ENCODE results near the gene PALM3.
A peak's percentile ranks its signal among the peaks of the same experiment; 100 is the strongest.

Gene PALM3

GRCh38 chr19:14089662-14090508 lies 28.0 kb upstream of the PALM3 start:
- peak; percentile 73 for DNase-seq (ENCODE audit: low read depth)

- no peak for DNase-seq (ENCODE audit: low read depth)
Observed at GRCh38 chr19:14089412-14089661, 27.5 kb upstream of the PALM3 start.

- no peak for DNase-seq (ENCODE audit: low read depth)
Observed at GRCh38 chr19:14088634-14089411, 26.9 kb upstream of the PALM3 start.

DNA sequence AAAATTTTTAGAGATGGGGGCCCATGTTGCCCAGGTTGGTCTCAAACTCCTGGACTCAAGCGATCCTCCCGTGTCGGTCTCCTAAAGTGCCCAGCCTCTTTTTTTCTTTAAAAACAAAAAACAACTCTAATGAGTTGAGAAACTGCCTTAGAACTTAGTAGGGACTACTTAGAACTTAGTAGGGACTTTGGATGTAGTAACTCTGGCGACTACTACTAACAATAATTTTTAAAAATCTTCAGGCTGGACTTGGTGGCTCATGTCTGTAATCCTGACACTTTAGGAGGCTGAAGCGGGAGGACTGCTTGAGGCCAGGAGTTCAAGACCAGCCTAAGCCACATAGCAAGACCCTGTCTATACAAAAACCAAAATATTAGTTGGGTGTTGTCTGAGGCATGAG lies 24.2 kb upstream of the PALM3 start:
- no peak for DNase-seq (ENCODE audit: low read depth)

DNA sequence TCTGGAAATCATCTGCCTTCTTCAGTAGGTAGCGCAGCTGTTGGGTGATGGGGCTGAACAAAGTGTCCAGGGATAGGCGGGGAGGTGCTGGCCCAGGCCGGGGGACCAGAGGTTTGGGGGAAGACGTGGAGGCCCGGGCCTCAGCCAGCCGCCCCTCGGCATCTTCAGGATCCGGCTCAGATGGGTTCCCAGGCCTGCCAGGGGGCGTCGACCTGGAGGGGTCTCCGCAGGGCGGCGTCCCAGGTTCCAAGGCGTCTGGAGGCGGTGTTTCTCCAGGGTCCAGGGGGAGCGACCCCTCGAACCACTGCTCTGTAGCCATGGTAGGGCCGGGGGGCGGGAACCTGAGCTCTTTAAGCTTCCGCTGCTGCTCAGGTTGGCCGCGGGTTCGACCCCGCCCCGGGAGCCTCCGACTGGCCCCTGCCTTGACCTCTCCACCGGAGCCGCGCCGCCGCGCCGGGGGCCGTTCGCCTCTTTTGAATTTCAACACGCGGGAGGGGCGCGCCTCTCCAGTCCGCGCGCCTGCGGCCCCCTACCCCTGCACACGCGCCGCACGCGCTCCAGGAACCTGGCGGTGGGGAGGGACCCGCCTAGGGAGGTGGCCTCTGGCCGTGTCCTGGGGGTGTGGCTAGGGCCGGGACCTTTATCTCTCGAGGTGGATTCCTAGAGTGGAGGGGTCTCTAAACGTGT lies 23.6 kb upstream of the PALM3 start, which contains the start of gene C19orf67:
C19orf67 (minus strand) TSS at position 475 of the 687 bp plus-strand sequence; CDS start at position 319, 156 bp downstream.
- DNase-seq (ENCODE audit: low read depth): no peak

DNA sequence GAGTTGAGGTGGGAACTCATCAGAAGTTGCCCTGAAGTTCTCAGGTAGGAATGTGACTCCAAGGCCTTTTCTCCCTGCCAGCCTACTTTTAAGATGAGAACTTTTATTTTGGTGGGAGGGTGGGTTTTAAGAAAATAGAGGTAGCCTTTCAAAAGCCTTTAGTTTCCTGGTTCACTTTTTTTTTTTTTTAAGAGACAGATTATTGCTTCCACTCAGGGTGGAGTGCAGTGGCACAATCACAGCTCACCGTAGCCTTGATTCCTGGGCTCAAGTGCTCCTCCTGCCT lies 20.7 kb upstream of the PALM3 start:
- no peak for DNase-seq (ENCODE audit: low read depth)

DNA sequence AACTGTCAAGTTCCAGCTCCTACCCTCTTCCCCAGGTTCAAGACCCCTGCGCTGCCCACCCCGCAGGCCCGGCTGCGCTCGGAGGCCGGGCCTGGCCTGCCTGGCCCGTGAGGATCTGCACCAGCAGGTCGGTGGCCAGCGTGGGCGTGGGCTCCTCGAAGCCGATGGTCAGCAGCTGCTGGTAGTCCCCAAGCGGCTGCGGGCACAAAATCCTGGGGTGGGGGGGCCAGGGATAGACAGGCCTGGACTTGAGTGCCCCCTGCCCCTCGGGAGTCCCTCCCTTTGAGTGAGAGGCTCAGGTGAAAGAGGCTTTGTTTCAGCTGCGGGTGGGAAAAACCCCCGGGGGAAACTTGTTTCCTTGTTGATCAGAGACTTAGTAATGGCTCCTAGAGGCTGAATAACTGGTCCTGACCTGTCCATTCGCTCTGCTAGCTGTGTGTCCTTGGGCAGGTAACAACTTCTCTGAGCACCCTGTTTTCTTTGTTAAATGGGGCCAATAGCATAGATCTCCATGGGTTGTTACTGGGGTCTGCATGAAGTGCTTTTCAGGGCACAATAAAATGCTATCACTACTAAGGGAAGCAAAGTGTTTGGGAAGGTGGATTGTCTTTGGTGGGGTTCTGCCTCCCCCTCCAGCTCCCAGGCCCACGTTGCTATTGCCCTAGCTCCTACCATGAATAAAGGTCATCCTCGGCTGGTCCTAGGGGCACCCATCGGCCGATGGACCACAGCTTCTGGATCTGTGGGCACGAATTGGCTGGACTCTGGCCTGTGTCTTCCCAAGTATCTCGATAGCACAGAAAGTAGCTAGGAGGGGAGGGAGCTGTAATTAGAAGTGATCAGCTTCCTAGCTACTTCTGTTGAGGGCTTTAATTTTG lies 20.2 kb upstream of the PALM3 start:
- no peak for DNase-seq (ENCODE audit: low read depth)

DNA sequence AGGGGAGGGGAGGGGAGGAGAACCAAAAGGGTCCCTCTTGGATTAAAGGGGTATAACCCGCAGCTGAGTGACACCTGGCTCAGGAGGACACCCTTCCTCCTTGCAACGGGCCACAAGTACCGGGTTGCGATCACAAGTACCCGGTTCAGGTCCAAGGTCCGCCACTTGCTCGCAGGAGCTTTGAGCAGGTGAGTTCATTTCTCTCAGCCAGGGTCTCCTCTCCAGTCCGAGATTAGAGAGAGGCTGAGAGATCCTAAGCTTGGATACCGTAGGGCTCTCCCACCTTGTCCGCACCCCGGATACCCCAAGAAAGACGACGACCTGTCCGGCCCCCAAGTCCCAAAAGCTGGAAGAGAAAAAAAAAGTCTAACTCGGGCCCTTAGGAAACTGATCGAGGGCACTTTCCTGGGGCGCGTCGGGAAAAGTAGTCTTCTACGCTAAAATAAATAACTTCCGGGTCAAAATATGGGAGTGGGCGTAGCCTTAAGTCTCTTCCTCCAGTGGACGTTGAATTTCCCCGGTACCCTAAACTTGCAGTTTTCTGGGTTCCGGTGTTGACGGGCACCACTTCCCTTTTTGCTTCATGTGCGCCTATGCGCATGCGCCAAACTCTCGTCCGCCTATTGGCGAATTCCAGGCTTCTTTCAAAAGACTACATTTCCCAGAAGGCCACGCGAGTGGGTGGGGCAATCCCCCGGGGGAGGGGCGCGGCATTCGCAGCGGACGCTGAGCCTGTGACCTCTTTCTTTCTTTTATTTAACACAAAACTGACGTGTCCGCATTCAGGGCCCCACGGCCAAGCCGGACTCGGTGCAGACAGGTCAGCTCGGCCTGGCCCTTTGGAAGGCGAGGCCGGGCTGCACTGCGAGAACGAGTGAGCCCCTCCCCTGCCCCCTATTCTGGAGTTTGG lies 19.3 kb upstream of the PALM3 start:
- DNase-seq (ENCODE audit: low read depth): peak; percentile 99

DNA sequence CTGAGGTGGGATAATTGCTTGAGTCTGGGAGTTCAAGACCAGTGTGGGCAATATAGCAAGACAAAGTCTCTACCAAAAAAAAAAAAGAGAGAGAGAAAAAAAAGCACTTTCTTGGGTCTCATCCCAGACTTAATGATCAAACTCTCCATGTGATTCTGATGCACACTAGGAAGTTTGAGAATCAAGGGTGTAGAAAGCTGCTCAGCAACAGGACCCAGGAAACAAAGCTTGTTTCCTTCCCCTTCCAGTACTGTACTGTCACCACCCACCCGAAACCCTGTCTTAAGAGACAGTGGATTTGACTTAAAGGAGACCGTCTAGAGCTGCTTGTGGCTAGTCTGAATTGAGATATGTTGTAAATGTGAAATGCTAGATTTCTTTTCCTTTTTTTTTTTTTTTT lies 16.5 kb upstream of the PALM3 start:
- DNase-seq (ENCODE audit: low read depth): peak; percentile 35

DNA sequence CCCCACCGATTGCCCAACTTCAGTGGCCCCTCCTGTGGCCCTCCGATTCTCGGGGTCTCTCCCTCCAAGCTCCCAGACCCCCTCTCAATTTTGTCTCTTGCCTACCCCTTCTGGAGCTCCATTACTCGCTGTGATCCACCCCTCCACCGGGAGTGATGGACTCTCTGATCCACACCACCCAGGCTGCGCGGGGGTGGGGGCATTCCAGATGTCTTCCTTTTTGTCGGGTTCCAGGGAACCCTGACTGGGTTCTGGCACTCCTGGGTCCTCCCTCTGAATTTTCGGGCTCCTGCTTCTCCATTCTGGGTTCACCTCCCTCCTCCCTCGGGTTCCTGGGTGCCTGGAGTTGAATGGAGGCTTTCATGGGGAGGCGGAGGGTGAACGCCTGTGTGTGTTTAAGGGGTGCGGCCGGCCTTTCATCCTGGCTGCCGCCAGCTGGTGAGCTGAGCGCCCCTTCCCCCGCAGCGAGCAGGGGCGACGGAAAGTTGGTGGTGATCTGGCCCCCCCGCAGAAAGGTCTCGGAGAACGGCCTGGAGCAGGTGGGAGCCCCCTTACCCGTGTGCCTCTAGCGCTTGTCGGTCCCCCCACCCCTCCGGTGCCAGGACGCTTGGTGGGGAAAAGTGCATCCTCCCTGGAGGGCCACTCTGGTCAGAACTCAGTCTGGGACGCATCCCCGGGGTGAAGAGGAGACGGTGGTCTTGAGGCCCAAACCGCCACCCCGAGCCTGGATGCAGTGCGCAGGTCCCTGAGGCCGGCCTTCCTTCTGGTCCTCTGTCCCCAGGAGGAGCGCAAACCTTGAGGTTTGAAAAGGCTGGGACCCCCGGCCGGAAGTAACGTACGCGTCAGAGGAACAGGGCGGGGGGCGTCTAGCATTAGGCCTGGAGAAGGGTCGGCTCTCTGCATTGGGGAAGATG lies 12.3 kb upstream of the PALM3 start:
- DNase-seq (ENCODE audit: low read depth): no peak

- peak; percentile 79 for DNase-seq (ENCODE audit: low read depth)
Observed at GRCh38 chr19:14073261-14073924, 11.5 kb upstream of the PALM3 start.

- DNase-seq (ENCODE audit: low read depth): peak; percentile 20
Observed at GRCh38 chr19:14072535-14073260, 10.8 kb upstream of the PALM3 start, which contains the start of gene MISP3. Gene MISP3, plus strand, starts transcription at chr19:14072786. Its CDS starts 524 bp downstream, at chr19:14073310.

- DNase-seq (ENCODE audit: low read depth): no peak
Observed at GRCh38 chr19:14070268-14071050, 8.6 kb upstream of the PALM3 start.

DNA sequence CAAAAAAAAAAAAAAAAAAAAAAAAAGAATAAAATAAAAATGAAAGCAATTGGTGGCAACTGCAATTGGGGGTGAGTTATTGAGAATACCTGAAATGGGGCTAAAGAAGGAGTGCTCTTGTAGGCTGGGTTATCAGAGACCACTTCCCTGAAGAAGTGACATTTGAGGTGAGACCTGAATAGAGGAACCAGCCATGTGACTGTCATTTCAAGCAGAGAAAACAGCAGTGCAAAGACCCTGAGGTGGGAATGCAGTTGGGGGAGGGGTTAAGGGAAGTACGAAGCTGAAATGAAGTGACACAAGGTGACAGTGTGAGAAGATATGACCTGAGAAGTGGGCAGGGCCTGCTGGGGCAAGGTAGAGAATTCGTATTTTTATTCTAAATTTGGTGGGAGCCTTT lies 4.3 kb upstream of the PALM3 start:
- DNase-seq (ENCODE audit: low read depth): no peak

GRCh38 chr19:14063105-14063504 lies 1.2 kb upstream of the PALM3 start:
- no peak for DNase-seq (ENCODE audit: low read depth)

DNA sequence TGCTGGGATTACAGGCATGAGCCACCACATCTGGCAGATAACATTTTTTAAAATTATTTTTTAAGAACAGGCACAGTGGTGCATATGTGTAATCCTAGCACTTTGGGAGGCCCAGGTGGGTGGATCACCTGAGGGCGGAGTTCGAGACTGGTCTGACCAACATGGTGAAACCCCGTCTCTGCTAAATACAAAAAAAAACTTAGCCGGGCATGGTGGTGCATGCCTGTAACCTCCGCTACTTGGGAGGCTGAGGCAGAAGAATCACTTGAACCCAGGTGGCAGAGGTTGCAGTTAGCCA lies 631 bp upstream of the PALM3 start:
- DNase-seq (ENCODE audit: low read depth): no peak

GRCh38 chr19:14061081-14061749 lies 661 bp downstream of the PALM3 start:
- no peak for DNase-seq (ENCODE audit: low read depth)
